Type B pancreatic cell (in vitro differentiated cells): ENCODE results near the gene CLIP3. TPM values are rescaled to one million over a fixed set of nuclear protein-coding genes. Genes with fewer than 3 reads are reported as not detected.

Experiments used
- DNase-seq: peaks from one replicate; pipeline ENCODE4 v3.0.0; 2021; ENCODE audit warnings: mixed read lengths; ENCODE audit not compliant: unreplicated experiment; ENCODE audit errors: extremely low spot score
- H3K27ac Mint-ChIP-seq: 2 replicates; pipeline ENCODE4 v1.8.0; 2021; ENCODE audit warnings: mild to moderate bottlenecking, mixed read lengths
- H3K27me3 Mint-ChIP-seq: 2 replicates; pipeline ENCODE4 v1.8.0; 2021; ENCODE audit warnings: mixed read lengths
- H3K36me3 Mint-ChIP-seq: 2 replicates; pipeline ENCODE4 v1.8.0; 2021; ENCODE audit warnings: mixed read lengths
- H3K4me1 Mint-ChIP-seq: one replicate; pipeline ENCODE4 v1.8.0; 2021; ENCODE audit warnings: mixed read lengths; ENCODE audit not compliant: unreplicated experiment
- H3K4me3 Mint-ChIP-seq: 2 replicates; pipeline ENCODE4 v1.8.0; 2021; ENCODE audit warnings: mild to moderate bottlenecking, mixed read lengths
- H3K9me3 Mint-ChIP-seq: 2 replicates; pipeline ENCODE4 v1.8.0; 2021; ENCODE audit warnings: mixed read lengths
- CTCF ChIP-seq: fragments of 200-600 bp; sonication (generic); conservative IDR thresholded peaks from 2 replicates; pipeline ENCODE4 v1.5.0; 2021; ENCODE audit warnings: antibody characterized with exemption, mild to moderate bottlenecking
- total RNA-seq: library from RNA; stranded (reverse); gene quantifications from 2 replicates; pipeline ENCODE4 v1.2.1, GENCODE V29; 2021; ENCODE audit warnings: low replicate concordance

The CLIP3 gene
- total RNA-seq, 1 donor from 2014 or later = 51.1 TPM

- Mint-ChIP-seq H3K36me3 (peaks cover under 1% of the 10 kb centered on the region), H3K4me1 (peaks cover 24% of the 10 kb centered on the region), H3K27ac (peak overlapping the region; percentile 61)
These were observed 23.5 kb downstream of the CLIP3 start for GRCh38 chr19:36009220-36009619.

GRCh38 chr19:36008336-36008978 lies 24.2 kb downstream of the CLIP3 start, which contains the start of gene SYNE4:
Gene SYNE4, minus strand, starts transcription at chr19:36008813. Its CDS starts 132 bp downstream, at chr19:36008681.
- Mint-ChIP-seq H3K4me1 (peaks cover 16% of the 10 kb centered on the region), H3K36me3 (no peaks in the 10 kb centered on the region), H3K27ac (peak within 1 kb of the TSS; percentile 89), H3K27me3 (no peaks in the 10 kb centered on the region), H3K4me3 (peak within 1 kb of the TSS; percentile 90), H3K9me3 (no peaks in the 10 kb centered on the region)
- DNase-seq = no peak
- no peak for TF ChIP-seq CTCF

More at GRCh38 chr19:36009220-36009619, 23.5 kb downstream of the CLIP3 start:
- H3K9me3 Mint-ChIP-seq = no peaks in the 10 kb centered on the region
- no peak for TF ChIP-seq CTCF
- H3K4me3 Mint-ChIP-seq = peak overlapping the region; percentile 79
- no peaks in the 10 kb centered on the region for H3K27me3 Mint-ChIP-seq
- DNase-seq = no peak

GRCh38 chr19:36006955-36007354 lies 25.7 kb downstream of the CLIP3 start:
- H3K4me3 Mint-ChIP-seq = no peak overlapping the region
- no peak overlapping the region for H3K27ac Mint-ChIP-seq
- H3K27me3 Mint-ChIP-seq = no peaks in the 10 kb centered on the region
- H3K9me3 Mint-ChIP-seq = no peaks in the 10 kb centered on the region
- TF ChIP-seq CTCF = no peak
- no peak for DNase-seq
- H3K4me1 Mint-ChIP-seq = peaks cover 17% of the 10 kb centered on the region
- H3K36me3 Mint-ChIP-seq = peaks cover 4% of the 10 kb centered on the region

GRCh38 chr19:36003284-36003683 lies 29.4 kb downstream of the CLIP3 start:
- Mint-ChIP-seq H3K27me3 (no peaks in the 10 kb centered on the region), H3K9me3 (no peaks in the 10 kb centered on the region), H3K4me1 (peaks cover 4% of the 10 kb centered on the region), H3K36me3 (peaks cover 4% of the 10 kb centered on the region), H3K27ac (no peak overlapping the region), H3K4me3 (no peak overlapping the region)
- no peak for TF ChIP-seq CTCF
- no peak for DNase-seq

- no peaks in the 10 kb centered on the region for H3K27me3 Mint-ChIP-seq
- peaks cover 13% of the 10 kb centered on the region for H3K4me1 Mint-ChIP-seq
- no peak overlapping the region for H3K27ac Mint-ChIP-seq
- no peak for TF ChIP-seq CTCF
- H3K9me3 Mint-ChIP-seq = no peaks in the 10 kb centered on the region
- no peak overlapping the region for H3K4me3 Mint-ChIP-seq
- no peak for DNase-seq
- peaks cover 11% of the 10 kb centered on the region for H3K36me3 Mint-ChIP-seq
These were observed 31.1 kb downstream of the CLIP3 start for GRCh38 chr19:36001605-36002004.
